Measurements from ENCODE around the gene SULT1A1.

DNA sequence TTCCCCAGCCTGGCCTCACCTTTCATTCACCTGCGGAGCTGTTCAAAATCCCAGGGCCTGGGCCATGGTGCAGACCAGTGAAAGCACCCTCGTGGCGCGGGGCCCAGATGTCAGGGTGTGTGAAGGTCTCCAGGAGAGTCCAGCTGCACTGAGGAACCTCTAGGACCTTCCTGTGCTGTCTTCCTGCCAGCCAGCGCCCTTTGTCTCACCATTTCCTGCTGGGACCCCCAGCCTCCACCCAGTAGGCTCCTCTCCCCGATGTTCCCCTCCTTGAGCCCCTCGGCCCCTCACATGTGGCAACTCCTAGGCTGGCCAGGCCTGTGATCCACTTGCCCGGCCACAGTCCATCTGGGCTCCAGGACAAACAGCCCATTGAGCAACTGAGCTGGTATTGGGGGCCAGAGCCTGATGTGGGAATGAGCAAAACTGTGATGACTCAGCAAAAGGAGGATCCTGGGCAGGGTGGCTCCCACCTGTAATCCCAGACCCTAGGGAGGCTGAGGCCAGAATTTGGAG lies 13.7 kb downstream of the SULT1A1 start:
- TF ChIP-seq, protein P1, sequence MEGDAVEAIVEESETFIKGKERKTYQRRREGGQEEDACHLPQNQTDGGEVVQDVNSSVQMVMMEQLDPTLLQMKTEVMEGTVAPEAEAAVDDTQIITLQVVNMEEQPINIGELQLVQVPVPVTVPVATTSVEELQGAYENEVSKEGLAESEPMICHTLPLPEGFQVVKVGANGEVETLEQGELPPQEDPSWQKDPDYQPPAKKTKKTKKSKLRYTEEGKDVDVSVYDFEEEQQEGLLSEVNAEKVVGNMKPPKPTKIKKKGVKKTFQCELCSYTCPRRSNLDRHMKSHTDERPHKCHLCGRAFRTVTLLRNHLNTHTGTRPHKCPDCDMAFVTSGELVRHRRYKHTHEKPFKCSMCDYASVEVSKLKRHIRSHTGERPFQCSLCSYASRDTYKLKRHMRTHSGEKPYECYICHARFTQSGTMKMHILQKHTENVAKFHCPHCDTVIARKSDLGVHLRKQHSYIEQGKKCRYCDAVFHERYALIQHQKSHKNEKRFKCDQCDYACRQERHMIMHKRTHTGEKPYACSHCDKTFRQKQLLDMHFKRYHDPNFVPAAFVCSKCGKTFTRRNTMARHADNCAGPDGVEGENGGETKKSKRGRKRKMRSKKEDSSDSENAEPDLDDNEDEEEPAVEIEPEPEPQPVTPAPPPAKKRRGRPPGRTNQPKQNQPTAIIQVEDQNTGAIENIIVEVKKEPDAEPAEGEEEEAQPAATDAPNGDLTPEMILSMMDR (IDR thresholded peaks at IDR 0.05), result no peak
- TF ChIP-seq, protein P2, sequence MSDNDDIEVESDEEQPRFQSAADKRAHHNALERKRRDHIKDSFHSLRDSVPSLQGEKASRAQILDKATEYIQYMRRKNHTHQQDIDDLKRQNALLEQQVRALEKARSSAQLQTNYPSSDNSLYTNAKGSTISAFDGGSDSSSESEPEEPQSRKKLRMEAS (CRISPR knock-in tag; IDR thresholded peaks at IDR 0.05), result no peak
- TF ChIP-seq, protein P3, sequence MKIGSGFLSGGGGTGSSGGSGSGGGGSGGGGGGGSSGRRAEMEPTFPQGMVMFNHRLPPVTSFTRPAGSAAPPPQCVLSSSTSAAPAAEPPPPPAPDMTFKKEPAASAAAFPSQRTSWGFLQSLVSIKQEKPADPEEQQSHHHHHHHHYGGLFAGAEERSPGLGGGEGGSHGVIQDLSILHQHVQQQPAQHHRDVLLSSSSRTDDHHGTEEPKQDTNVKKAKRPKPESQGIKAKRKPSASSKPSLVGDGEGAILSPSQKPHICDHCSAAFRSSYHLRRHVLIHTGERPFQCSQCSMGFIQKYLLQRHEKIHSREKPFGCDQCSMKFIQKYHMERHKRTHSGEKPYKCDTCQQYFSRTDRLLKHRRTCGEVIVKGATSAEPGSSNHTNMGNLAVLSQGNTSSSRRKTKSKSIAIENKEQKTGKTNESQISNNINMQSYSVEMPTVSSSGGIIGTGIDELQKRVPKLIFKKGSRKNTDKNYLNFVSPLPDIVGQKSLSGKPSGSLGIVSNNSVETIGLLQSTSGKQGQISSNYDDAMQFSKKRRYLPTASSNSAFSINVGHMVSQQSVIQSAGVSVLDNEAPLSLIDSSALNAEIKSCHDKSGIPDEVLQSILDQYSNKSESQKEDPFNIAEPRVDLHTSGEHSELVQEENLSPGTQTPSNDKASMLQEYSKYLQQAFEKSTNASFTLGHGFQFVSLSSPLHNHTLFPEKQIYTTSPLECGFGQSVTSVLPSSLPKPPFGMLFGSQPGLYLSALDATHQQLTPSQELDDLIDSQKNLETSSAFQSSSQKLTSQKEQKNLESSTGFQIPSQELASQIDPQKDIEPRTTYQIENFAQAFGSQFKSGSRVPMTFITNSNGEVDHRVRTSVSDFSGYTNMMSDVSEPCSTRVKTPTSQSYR (CRISPR knock-in tag; IDR thresholded peaks at IDR 0.05), result no peak
- TF ChIP-seq NFYB (CRISPR knock-in tag; conservative IDR thresholded peaks at IDR 0.05; ENCODE audit: low read depth), result no peak

Data from WTC11 (cell line).